ENCODE measurements around the gene ELF3.
"Not testable (repeated sequence)": the region's sequence is repeated elsewhere in the genome, so short reads cannot be mapped to it uniquely, and the experiment has no call there.

The ELF3 gene

DNA sequence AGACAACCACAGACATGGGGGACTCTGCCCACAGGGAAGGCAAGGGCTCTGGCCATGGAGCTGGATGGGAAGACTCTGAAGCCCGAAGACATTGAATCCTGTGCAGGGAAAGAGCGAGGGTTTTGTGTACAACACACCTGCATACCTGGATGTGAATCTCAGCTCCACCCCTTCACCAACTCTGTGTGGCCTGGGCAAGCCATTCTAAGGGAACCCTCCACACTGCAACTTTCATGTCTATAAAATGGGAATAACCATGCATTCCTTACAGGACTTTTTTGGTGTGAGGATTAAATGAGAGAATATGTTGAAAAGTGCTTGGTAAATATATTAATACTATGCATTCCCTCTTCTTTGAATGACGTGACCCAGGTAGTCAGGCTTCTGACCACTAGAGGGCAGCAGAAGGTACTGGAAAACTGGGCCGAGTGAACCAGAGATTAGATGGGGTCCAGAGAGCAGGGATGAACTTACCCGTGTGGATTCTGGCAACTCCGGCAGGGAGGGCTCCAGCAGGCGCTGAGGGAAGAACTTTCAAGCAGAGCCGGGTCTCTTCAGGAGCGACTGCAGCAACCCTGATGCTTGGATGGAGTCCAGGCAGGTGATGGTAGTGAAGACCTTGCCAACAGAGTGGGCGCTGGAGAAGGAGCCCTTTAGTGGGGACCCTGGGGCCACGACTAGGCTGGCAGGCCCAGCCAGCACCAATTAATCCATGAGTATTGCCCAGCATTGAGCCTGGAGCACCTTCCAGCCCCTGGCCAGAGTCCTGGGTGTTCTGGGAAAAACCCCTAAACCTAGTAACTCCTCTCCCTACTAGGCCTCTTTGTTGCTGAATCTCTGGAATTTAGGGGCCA, 834 bp upstream of the ELF3 start:
- DNase-seq (ENCODE audit: low spot score): peak; percentile 79

DNA sequence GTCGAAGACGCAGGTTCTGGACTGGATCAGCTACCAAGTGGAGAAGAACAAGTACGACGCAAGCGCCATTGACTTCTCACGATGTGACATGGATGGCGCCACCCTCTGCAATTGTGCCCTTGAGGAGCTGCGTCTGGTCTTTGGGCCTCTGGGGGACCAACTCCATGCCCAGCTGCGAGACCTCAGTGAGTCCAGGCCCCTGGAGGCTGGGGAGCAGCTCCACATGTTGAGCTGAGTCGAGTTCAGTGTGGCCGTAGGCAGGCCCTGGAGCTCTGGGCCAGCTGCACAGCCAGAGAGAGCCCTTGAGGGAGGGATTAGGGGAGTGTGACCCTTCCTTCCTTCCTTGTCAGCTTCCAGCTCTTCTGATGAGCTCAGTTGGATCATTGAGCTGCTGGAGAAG, 1.6 kb downstream of the ELF3 start:
- DNase-seq (ENCODE audit: low spot score): no peak

DNA sequence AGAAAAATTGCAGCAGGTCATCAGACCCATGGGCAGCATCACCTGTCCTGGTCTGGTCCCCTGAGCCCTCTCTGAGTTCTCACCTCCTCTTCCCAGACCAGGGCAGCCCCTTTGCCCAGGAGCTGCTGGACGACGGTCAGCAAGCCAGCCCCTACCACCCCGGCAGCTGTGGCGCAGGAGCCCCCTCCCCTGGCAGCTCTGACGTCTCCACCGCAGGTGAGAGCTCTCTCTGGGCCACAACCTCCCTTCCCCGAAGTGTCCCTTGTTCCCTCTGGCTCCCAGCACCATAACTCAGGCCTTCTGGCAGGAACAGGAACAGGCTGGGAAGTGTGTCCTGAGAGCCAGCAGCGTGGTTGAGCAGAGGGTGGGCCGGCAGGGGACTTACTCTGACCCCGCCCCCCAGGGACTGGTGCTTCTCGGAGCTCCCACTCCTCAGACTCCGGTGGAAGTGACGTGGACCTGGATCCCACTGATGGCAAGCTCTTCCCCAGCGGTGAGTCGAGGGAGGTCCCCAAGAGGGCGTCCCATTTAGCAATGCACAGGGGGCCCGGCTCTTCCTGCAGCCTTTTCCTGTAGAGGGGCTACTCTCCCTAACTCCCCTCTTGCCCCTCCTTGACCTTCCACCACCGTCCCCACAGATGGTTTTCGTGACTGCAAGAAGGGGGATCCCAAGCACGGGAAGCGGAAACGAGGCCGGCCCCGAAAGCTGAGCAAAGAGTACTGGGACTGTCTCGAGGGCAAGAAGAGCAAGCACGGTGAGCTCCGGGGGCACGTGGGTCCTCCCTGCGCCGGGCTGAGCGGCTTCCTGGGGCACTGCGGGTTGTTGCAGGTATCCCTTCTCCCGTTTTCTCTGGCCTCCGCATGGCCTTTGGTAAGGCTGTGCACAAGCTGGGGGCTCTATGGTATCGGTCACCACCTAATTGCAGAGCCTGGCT, 2.4 kb downstream of the ELF3 start:
- no peak for DNase-seq (ENCODE audit: low spot score)

DNA sequence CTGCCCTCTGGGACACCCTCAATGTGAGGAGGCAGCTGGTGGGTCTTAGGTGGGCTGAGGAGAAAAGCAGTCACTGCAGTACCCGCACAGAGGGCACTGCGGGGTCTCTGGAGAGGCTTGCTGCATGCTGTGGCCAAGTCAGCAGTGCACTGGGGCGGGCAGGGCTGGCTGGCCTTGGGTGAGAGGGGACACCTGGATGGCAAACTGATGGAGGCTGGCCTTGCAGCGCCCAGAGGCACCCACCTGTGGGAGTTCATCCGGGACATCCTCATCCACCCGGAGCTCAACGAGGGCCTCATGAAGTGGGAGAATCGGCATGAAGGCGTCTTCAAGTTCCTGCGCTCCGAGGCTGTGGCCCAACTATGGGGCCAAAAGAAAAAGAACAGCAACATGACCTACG, 3.2 kb downstream of the ELF3 start:
- DNase-seq (ENCODE audit: low spot score): no peak

DNA sequence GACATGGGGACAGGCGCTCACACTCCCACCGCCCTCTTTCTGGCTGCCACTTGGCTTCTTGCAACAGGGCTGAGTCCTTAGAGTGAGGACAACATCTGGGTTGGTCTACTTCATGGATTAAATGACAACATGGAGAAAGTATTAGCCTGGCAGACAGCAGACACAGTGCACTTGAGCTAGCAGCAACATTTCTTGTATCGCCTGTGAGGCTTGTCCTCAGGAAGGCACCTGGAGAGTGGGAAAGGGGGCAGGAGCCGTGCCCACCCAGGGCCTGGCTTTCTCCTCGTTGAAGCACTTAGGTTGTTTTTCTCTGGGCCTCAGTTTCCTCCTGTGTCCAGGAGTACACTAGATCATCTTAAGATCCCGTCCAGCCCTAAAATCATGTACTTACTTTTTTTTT, 3.7 kb downstream of the ELF3 start:
- DNase-seq (ENCODE audit: low spot score): no peak

DNA sequence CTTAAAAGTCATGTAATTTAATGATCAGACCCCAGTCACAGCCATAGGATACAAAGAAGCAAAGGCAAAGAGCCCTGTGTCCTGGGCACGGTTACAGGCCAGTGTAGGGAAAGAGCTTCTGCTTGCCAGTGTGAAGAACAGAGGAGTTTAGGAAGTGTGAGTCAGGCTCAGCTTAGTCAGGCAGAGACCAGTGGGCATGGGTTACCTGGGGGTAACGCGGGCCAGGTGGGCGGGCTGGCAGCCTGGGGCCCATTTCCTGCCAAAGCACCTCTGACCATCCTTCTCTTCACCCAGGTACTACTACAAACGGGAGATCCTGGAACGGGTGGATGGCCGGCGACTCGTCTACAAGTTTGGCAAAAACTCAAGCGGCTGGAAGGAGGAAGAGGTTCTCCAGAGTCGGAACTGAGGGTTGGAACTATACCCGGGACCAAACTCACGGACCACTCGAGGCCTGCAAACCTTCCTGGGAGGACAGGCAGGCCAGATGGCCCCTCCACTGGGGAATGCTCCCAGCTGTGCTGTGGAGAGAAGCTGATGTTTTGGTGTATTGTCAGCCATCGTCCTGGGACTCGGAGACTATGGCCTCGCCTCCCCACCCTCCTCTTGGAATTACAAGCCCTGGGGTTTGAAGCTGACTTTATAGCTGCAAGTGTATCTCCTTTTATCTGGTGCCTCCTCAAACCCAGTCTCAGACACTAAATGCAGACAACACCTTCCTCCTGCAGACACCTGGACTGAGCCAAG, 4.7 kb downstream of the ELF3 start:
- DNase-seq (ENCODE audit: low spot score): no peak

DNA sequence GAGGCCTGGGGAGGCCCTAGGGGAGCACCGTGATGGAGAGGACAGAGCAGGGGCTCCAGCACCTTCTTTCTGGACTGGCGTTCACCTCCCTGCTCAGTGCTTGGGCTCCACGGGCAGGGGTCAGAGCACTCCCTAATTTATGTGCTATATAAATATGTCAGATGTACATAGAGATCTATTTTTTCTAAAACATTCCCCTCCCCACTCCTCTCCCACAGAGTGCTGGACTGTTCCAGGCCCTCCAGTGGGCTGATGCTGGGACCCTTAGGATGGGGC, 5.2 kb downstream of the ELF3 start:
- DNase-seq (ENCODE audit: low spot score): no peak

DNA sequence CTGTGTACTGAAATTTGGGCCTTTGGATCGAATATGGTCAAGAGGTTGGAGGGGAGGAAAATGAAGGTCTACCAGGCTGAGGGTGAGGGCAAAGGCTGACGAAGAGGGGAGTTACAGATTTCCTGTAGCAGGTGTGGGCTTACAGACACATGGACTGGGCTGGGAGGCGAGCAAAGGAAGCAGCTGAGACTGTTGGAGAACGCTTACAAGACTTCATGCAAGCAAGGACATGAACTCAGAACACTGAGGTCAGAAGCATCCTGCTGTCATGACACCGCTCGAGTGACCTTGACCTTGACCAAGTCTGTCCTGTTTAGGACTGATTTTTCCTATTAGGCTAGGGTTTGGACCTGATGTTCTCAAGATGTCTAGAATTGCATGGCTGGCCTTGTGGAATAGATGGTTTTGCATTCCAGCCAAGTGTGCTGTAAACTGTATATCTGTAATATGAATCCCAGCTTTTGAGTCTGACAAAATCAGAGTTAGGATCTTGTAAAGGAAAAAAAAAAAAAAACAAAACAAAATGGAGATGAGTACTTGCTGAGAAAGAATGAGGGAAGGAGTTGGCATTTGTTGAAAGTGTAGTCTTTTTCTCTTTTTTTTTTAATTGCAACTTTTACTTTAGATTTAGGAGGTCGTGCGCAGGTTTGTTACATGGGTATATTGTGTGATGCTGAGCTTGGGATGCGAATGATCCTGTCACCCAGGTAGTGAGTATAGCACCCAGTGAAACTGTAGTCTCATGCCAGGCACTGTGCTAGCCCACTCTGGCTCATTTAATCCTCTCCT, 5.8 kb downstream of the ELF3 start:
- no peak for DNase-seq (ENCODE audit: low spot score)

DNA sequence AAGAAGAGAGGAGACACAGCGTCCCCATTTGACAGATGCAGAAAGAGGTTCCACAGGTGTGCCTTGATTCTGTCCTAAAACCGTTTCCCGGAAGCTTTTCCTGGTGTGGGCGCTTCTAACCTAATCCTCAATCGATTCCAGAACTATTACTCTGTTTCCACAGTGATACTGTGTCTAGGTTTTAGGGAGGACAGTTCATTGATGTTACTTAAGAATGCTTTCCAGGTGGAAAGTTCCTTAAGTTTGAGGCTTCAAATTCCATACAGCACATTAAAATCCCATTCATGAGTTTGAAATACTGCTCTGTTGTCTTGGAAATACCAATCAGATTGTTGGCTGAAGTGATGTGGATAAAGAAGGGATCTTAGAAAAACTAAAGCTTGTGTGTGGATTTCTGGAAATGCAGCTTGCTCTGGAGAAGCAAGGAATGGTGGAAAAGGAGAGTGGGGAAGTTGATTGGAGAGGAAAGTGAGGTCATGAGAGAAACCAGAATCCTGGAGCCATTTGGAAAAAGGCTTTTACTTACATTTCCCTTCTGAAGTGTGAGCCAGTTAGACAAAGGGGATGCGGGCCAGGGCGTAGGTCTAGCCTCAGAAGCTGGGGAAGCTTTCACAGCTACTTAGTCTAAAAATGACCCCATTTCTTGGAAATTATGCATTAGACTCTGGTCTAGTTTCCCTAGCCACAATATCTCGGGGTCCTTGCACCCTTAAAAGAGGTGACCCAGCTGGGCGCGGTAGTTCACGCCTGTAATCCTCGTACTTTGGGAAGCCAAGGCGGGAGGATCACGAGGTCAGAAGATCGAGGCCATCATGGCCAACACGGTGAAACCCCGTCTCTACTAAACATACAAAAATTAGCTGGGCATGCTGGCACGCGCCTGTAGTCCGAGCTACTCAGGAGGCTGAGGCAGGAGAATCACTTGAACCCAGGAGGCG, 6.7 kb downstream of the ELF3 start:
- DNase-seq (ENCODE audit: low spot score): no peak

DNA sequence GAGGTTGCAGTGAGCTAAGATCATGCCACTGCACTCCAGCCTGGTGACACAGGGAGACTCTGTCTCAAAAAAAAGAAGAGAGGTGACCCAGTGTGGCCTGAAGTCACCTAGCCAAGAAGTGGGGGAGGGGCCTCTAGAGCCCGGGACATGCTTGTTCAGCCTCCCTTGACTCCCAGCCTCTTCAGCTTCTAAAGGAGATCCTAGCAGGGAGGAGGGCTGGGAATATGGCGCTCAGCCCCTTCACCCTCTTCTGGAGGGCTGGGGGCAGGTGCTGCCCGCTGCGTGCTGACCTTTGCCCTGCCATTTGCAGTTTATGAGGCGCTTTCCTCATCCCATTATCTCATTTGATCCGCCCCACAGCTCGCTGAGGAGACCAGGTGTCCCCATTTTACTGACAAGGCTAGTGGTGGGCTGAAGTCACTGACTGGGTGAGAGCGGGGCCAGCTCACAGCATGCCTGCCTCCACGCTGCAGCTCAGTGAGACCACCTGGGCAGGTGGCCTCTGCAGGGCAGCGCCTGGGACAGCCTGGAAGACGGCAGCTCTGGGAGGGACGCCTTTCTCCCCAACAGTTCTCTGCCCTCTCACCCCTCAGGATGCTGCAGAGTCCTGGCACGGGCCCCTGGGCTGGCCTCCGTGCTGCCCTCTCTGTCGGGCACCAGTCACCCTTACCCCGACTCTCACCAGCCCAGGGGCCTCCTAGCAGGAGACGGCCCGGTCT, 7.5 kb downstream of the ELF3 start:
- no peak for DNase-seq (ENCODE audit: low spot score)

DNA sequence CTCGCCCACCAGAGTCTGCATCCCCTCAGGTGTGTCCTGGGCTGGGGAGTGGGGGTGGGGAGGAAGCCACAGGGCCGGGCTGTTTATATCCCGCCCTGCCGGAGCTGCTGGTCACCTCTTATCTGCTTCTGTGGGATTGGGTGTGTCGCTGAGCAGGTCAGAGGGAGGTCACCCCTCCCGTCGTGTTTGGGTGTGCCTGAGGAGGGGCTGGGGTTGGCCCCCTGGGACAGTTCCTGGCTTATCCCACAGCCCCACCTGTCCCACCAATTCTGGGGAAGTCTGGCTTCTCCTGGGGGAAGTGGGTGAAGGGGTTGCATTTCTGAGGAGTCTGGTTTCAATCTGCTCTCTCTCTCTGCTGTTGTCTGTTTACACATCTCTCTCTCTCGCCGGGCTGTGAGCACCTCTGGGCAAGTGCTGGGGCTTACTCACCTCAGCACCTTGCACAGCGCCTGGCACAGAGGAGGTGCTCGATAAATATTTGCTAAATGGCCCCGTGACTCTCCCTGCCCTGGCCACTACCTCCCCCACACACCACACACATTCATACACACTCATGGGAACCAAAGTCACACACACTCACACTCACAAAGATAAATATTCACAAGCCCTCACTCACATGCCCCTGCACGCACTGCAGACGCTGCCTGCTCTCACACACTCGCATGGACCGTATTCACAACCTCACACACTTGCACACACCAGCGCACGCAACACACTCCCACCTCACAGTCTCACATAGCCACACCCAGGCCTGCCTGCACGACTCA, 8.3 kb downstream of the ELF3 start:
- no peak for DNase-seq (ENCODE audit: low spot score)

DNA sequence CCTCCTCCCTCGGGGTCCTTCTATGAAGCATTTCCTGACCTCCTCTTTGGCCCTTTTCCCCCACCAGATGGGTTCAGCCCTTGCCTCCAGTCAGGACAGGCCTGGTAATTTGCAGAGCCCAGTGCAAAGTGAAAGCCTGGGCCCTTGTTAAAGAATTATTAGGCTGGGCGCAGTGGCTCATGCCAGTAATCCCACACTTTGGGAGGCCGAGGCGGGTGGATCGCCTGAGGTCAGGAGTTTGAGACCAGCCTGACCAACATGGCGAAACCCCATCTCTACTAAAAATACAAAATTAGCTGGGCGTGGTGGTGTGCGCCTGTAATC, 8.8 kb downstream of the ELF3 start:
- not testable (repeated sequence) for DNase-seq (ENCODE audit: low spot score)

DNA sequence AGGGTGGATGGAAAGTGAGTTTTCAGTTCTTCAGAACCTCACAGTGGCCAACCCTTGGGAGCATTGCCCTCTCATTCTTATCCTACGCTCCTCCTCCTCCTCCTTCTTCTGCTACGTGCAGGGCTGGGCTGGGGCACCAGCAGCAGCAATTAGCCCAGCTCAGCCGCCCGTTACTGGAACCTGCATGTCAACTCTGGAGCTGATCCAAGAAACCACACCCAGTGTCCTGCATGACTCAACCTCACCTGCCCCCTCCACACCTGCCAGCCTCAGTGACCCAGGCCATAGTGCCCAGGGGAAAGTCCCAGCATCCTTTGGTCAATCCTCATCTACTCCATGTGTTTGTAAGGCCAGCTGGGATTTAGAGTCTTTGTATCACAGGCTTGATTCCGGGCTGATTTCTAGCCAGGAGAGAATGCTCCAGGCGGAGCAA, 12.6 kb downstream of the ELF3 start:
- no peak for DNase-seq (ENCODE audit: low spot score)

DNA sequence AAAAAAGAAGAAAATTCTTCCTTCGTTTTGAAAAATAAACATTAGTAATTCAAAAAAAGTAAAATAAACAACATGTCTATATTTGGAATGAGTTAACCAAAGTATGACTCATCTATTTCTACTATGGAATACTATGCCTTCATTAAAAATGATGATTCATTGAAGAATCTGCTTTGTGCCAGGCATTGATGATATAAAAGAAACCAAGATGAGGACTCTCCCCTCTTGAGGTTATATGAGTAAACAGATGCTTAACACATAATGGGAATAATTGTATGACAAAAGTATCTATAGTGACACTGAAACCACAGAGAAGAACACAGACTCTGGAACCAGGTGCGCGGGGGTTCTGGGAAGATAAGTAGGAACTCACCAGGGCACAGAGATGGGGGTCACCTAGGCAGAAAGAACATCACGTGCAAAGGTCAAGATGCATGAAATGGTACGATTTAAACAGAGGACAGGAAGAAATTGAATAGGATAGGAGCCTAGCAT, 18.8 kb downstream of the ELF3 start:
- no peak for DNase-seq (ENCODE audit: low spot score)

DNA sequence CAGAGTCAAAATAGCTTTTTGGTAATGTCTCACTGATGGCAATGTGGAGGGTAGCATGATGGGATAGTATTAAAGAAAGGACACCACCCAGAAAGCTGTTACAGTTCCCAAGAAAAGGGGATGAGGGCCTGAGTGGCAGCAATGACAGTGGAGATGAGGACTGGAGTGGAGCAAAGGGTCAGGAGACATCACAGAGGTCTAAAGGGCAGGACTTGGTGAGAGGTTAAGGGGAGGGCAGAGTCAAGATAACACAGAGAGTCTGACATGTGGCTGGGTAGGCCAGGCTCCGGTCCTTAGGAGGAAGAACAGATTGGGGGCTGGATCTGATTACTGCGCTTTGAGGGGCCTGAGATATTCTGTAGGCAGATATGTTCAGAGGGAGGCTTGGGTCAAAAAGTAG, 19.3 kb downstream of the ELF3 start:
- no peak for DNase-seq (ENCODE audit: low spot score)

DNA sequence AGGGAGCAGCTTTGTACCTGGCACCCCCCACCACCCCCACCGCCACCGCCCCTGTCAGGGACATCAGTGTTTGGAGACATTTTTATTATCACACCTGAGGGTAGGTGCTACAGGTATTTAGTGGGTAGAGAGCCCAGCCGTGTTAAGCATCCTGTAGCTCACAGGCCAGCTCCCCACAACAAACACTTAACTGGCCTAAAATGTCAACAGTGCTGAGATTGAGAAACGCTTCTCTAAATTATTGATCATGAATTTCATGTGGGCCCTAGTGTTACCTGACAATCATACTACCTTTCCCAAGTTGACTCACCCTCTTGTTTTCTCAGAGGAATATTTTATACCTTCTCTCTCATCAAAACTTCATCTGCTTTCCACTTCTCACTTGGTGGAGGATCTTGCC, 21.4 kb downstream of the ELF3 start:
- no peak for DNase-seq (ENCODE audit: low spot score)

DNA sequence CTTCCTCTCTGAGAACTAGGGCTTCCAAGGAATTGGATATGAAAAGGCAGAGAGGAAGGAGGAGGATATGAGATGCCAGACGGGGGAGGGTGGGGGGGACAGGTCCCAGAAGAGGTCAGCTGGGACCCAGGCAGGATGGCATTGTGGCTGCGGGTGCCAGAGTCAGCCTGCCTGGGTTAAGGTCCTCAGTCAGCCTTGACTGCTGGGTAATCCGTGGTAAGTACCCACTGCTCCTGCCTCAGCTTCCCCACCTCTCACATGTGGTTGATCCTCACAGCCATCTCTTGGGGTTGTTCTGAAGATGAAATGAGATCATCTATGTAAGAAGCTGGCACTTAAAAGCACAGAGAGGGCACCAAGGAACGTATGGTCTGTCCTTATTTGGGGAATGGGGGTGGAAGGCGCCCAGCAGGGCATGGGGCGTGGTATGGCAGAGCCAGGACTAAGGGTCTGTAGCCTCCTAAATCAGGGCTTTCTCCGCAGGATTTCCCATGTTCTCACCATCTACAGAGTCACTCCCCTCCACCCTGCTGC, 23.8 kb downstream of the ELF3 start:
- no peak for DNase-seq (ENCODE audit: low spot score)

DNA sequence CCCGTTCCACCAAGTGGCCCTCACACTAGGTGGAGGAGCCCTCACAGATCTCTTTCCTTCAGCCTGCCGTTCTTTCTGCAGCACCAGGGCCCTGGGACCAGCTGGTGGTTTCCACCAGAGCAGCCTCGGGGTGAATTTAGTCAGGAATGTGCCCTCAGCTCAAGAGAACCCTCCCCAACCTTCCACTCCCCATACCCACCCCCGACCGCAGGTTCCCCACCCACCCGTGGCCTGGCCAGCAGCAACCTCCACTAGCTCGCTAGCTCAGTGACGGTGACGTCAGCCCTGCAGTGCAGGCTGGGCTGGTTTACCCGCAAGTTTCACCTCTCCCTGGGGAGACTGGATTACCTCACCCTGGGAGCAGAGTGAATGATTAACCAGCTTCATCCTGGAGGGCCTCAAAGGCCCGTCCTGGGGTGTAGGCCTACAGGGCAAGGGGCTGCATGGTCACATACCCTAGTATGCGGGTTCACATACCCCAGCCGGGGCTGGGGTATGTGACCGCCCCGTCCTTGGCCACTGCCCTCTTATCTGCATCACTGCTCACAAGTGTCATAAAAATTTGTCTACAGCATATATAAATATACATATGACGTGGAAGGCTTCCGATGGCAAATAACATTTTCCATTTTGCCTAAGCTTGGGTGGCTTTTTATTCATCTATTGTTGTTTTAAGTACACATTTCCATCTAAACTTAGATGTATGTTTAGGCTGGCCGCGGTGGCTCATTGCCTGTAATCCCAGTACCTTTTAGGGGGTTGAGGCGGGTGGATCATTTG, 24.5 kb downstream of the ELF3 start:
- DNase-seq (ENCODE audit: low spot score): no peak
